GM18507 (cell line): Measurements from ENCODE around the gene ZNF280A.
A peak's percentile ranks its signal among the peaks of the same experiment; 100 is the strongest.

Experiments used
- DNase-seq: peaks from one replicate; pipeline ENCODE4 v3.0.0; 2011; ENCODE audit warnings: low read depth; ENCODE audit not compliant: insufficient read length; ENCODE audit errors: extremely low spot score
- FAIRE-seq: peaks from 2 replicates; lab custom pipeline; 2011; peaks lifted over from hg19 to GRCh38; lab: Jason Lieb, UNC

Gene ZNF280A

DNA sequence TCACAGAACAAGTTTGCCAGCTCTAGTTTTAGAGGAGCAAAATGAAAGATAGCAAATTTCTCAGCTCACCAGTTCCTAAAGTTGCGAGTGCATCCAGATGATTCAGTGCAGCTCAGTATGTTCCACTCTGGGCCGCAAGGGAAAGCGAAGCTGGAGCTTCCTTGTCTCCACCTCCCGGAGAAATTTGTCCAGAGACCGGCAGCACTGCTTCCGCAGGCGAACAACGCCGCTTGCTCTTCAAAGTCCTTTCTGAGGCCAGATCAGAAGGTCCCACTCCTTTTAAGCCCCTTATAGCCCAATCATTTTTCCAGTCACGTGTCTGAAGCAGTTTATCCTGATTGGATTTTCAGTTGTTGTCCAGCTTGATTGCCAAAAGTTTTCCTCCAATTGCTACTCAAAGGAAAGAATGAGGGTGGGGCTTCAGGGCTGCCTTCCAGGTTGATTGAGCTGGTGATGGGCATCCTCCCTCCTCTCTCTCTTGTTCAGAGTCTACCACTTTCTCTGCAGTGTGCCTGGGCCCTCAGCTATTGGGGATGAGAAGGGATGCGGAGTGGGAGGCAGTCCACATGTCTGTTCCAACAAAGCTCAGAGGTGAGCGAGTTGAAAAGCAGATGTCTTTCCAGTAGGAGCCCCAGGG, at the start of gene ZNF280A:
Gene ZNF280A, minus strand, starts transcription at position 251 of the 637 bp plus-strand sequence. CDS start 4,640 bp downstream, outside the sequence.
- no peak for FAIRE-seq
- no peak for DNase-seq

GRCh38 chr22:22569218-22569617, 49.1 kb upstream of the ZNF280A start:
- no peak for FAIRE-seq

DNA sequence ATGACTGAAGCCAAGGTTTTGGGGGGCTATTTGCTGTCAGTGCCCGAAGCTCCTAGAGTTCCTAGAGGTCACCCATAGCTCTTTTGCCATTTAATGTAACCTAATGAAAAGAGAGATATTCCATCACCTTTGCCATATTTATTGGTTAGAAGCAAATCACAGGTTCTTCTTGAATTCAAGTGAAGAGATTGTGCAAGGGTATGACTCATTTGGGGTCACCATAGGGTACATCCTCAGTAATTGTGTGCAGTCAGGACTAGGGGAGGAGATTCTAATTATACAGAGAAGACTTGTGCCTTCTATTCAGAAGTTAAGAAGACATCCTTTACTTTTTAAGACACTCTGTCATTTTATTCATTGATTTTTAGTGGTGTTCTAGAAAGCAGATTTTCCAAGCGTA, 45.9 kb upstream of the ZNF280A start:
- DNase-seq (no peak), FAIRE-seq (no peak)

More at GRCh38 chr22:22569218-22569617, 49.1 kb upstream of the ZNF280A start:
- no peak for DNase-seq

- peak; percentile 74 for FAIRE-seq
These were observed 39.0 kb upstream of the ZNF280A start, which contains the start of gene PRAME for GRCh38 chr22:22558972-22559603. Gene PRAME, minus strand, starts transcription at chr22:22559265. Its CDS starts 2,433 bp downstream, at chr22:22556832.

GRCh38 chr22:22558071-22558971, 38.3 kb upstream of the ZNF280A start:
- DNase-seq = no peak
- no peak for FAIRE-seq

More at GRCh38 chr22:22558972-22559603, 39.0 kb upstream of the ZNF280A start, which contains the start of gene PRAME:
- DNase-seq = peak; percentile 77

DNA sequence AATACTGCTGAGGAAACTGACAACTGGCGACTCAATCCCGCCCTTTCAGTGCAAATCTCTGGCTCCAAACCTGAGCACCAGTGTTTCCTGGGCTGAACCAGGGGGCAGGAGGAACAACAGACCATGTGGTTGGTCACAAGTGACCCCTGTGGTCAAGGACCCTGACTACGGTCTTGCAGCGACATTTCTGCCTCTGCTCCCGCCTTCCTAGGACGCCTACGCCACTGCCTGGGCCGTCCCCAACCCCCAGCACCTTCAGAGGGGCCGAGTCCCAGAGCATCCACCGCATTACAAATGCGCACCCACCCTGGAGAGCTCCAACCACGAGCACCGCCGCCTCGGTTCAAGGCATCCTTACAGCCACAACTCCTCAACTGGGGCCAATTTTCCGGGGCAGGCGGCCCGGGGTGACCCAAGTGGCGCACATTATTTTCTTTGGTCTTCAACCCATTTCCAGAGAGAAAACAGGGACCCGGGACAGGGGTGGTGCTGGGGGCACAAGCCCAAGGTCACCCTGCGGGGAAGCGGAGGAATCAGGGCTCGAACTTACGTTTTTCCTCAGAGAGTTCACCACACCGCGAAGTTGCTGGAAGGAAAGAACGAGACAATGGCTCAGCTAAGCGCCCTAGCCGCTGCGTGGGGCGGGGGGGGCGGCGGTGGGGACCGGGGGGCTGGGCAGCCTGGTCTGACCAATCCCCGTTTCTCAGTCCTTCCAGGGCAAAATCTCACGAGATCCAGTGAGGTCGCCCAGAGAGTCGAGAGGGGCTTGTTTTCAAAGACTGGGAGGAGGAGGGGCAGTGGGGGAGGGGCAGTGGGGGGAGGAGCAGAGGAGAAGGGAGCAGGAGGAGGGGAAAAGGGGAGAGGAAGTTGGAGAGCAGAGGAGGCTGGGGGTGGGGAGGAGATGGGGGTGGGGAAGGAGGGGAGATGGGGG, 37.2 kb upstream of the ZNF280A start:
- FAIRE-seq = no peak
- DNase-seq = no peak

DNA sequence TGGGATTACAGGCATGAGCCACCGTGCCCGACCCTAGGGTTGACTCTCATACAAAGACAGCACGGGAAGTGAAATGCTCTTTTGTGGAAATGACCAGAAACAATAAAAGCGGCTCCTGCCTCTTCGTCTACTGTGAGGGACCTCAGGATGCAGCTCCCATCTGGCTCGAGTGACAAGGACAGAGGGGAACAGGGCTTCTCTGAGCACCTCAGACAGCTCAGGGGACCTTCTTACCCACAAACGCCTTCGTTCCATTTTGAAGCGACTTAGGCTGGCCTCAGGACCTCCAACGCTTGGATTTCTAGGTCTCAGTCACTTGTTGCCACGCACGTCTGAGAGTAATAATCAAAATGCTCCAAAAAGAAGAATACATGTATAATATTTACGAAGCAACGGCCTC, 36.5 kb upstream of the ZNF280A start:
- no peak for FAIRE-seq

GRCh38 chr22:22555596-22555995, 35.5 kb upstream of the ZNF280A start:
- DNase-seq (no peak), FAIRE-seq (no peak)

More for the DNA sequence above, 36.5 kb upstream of the ZNF280A start:
- no peak for DNase-seq

DNA sequence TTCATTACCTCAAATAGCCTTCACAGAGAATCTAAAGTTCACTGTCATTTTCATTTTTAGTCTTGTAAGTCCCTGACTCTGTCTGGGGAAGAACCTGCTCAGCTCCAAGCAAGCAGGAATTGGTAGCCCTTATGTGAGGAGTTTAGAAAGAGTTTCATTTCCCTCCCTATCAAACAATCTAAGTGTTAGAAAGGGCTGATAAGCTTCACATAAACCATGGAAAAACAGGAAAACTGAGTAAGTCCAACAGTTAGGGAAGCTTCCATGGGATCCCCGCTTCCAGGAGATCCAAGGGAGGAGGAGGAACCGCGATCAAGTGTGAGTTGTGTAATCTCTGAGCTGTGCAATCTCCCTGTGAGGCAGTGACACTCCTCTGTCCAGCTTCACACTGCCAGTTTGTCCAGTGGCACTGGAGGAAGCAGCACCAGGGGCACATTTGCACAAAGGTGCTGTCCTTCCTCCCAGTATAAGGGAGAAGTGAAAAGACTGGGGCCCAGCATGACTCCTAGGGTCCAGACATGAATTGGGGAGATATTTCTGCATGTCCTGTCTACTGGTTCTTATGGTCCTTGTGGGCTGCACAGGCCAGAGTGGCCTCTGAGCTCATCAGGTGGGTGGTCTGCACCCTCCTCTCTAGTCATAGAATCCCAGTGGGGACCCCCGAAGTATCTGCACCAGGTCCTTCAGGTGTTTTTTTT, 34.7 kb upstream of the ZNF280A start:
- no peak for DNase-seq
- FAIRE-seq = no peak

DNA sequence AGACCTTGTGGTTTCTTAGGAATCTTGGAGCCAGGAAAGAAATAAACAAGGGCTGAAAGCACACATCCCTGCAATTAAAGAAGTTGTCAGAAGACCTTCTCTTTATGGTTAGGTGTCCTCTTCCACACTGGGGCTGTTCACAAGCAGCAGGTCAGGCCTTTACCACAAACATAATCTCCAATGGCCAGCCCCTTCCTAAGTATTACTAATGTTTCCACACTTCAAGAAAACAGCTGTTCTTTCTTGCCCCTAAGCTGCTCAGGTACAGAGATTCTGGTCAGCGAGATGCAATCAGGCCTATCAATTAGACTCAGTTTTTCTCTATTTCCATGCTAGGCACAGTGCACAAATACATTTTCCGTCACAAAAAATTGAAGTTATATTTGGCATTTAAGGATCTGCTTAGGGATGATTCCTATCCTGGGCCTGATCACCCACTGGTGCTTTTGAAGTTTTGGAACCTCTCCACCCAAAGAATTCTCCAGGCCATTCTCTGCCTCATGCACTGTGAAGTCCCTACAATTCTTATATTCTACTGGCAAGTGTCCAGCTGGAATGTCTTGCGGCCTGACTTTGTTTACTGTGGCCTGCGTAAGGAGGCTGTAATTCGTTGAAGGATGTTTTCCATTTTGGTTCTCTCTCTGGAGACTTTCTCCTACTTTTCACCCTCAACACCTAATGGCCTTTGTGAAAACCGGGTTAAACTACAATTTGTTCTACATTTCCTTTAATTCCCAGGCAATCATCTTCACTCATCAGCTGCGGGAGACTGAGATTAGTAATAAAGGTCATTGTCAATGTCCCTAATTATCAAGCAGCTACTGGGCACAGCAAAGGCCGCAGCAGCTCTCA, 33.9 kb upstream of the ZNF280A start:
- DNase-seq (no peak), FAIRE-seq (peak; percentile 52)

GRCh38 chr22:22553141-22553540, 33.1 kb upstream of the ZNF280A start:
- DNase-seq (no peak), FAIRE-seq (no peak)

DNA sequence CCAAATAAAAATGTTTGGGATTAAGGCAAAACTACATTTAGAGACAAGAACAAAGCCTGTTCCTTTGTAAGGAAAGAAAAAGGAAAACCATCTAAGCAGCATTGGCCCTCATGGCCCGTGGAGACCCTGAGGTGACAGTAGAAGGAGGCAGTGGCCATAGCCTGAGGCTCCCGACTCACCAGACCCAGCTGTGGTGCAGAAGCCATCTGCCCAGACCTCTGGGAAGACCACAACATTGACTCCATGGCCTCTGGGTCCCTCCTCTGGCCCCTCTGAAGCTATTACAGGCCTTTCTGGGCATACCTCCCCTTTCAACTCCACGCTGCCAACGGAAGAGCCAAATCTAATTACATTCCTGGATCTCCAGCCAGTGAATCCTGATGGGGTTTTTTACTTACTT, 32.6 kb upstream of the ZNF280A start:
- no peak for FAIRE-seq
- no peak for DNase-seq

DNA sequence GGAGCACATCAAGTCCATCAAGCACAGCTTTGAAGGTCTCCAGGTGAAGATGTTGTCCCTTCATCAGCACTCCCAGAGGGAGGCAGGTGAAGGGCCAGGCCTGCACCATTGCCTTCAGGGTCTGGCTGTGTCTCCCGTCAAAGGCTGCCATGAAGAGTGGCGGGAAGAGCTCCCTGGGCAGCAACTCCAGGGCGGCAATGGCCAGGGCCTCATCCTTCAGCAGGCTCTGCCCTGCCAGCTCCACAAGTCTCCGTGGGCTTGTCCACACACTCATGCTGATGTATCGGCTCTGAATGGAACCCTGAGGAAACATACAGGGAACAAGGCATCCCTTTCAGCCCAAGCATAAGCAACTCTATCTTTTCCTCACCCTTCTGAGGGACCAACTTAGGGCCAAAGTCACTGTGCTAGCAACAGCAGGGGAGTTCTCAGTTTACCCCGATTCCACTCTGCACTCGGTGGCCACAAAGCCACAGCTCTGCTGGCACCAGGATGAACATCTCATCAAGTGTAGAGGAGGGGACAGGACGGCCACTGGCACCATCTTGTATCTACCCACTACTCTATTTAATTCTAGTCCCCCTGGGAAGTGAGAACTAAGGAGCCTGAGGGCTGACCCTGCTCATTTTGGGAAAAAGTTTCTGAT, 30.8 kb upstream of the ZNF280A start:
- no peak for FAIRE-seq
- no peak for DNase-seq

- FAIRE-seq = no peak
- DNase-seq = no peak
These were observed 28.8 kb upstream of the ZNF280A start for GRCh38 chr22:22548910-22549309.

DNA sequence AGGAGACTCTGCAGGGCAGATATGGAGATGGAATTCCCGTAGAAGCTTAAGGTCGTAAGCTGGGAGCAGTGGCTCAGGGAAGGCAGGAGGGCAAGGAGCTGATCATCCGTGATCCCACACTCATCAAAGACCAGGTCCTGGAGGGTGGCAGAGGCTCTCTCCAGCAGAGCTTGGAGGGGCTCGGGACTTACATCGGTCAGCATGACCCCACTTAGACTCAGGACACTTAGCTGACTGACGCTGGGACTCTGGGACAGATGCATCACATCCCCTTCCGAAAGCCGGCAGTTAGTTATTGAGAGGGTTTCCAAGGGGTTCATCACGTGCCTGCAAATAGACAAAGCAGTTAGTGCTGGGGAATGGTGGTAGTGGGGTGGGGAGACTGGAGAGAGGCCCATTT, 28.2 kb upstream of the ZNF280A start:
- no peak for FAIRE-seq

DNA sequence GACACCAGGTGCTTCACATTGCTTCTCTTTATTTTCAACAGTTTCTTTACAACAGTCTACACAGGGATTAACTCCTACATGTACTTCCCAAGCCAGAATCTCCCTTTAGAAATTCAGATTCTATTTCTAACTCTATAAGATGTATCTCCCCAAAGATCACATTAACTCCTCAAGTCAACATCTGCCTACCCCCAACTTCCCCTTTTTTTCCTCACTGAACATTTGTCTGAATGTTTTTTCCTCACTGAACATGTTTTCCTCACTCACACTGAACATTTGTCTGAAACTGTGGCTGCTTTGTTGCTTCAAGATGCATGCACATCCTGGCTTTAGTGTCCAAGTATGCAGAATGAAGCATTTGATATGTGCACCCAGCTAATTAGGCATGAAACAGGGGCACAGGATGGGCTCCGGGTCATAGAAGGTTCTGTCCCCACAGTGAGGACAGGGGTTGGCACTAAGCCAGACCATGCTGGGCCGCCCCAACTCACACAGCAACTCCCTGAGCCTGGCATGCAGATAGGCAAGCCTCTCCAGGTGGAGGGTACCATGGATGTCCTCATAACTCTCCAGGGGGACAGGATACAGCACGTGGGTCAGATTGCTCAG, 27.7 kb upstream of the ZNF280A start:
- DNase-seq (no peak), FAIRE-seq (no peak)

More for the DNA sequence above, 28.2 kb upstream of the ZNF280A start:
- no peak for DNase-seq

DNA sequence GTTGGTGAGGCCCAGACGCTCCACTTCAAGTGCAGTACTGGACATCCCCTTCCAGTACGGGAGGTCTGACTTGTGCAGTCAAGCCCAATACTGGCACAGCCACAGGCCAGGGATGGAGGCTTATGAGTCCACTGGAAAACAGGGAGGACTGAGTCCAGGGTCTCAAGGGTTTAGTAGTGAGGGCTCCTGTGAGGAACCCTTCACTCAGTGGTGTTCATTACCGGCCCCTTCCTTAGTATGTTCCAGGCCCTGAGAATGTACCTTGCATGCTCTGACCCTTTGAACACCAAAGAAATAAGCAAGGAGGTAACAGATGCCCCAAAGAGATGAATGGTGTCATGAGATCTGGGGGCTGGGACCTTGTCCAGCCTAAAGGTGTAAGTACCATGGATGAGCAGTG, 27.2 kb upstream of the ZNF280A start:
- no peak for DNase-seq
- FAIRE-seq = no peak
